Measurements from ENCODE around the gene TNS3.

DNA sequence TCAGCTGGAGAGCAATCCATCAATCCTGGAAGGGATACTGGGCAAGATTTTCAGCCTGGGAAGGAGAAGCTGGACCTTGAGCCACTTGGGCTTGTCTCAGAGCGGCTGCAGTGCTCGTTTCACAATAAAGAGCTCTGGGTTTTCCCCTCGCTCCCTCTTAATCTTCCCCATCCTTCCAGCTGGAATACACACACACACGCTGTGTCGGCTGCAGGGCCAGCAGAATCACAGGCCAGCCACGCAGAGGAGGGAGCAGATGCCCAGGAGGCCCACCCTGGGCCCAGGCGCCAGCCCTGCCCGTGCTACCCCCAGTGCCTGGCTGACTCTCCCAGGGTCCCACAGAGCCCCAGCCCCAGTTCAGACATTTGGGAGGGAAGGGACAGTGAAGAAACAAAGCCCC, 255.1 kb downstream of the TNS3 start:
- no peak for TF ChIP-seq CTCF (IDR thresholded peaks at IDR 0.05)
- no peak for TF ChIP-seq NFIC (IDR thresholded peaks at IDR 0.05; ENCODE audit: borderline replicate concordance)

Measured in SK-N-SH (cell line).